ENCODE data around the gene ADAMTS18.

Gene ADAMTS18

DNA sequence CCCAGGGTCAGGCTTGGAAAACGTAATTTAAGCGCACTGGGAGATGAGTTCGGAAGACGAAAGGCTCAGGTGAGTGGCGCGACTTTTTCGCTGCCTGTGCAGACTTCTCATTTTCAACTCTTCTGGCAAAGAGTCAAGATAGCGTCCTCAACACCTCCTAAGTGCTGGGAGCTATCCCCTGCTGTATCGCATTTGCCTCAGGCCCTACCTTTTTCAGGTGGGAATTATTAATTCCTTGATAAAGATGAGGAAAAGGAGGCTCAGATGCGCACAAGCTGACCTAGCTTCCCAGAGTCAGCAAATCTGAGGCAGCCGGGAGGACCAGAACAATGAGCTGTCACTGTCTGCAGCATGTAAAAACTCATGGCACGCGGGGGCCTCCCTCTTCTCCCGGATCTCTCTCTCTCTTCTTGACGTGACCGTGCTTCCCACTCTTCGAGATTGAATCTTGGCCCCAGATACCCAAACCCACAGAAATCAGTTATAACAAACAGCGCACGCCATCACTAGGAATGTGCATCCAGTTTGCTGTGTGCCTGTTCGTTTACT, 512 bp upstream of the ADAMTS18 start:
- H3K4me3 ChIP-seq (ENCODE audit: low read depth, low read length): no peak overlapping the region
- no peak for DNase-seq (ENCODE audit: low read depth)
- TF ChIP-seq, protein P1, sequence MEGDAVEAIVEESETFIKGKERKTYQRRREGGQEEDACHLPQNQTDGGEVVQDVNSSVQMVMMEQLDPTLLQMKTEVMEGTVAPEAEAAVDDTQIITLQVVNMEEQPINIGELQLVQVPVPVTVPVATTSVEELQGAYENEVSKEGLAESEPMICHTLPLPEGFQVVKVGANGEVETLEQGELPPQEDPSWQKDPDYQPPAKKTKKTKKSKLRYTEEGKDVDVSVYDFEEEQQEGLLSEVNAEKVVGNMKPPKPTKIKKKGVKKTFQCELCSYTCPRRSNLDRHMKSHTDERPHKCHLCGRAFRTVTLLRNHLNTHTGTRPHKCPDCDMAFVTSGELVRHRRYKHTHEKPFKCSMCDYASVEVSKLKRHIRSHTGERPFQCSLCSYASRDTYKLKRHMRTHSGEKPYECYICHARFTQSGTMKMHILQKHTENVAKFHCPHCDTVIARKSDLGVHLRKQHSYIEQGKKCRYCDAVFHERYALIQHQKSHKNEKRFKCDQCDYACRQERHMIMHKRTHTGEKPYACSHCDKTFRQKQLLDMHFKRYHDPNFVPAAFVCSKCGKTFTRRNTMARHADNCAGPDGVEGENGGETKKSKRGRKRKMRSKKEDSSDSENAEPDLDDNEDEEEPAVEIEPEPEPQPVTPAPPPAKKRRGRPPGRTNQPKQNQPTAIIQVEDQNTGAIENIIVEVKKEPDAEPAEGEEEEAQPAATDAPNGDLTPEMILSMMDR (IDR thresholded peaks at IDR 0.05; ENCODE audit: control insufficient read depth, extremely low read depth, insufficient read depth): no peak

DNA sequence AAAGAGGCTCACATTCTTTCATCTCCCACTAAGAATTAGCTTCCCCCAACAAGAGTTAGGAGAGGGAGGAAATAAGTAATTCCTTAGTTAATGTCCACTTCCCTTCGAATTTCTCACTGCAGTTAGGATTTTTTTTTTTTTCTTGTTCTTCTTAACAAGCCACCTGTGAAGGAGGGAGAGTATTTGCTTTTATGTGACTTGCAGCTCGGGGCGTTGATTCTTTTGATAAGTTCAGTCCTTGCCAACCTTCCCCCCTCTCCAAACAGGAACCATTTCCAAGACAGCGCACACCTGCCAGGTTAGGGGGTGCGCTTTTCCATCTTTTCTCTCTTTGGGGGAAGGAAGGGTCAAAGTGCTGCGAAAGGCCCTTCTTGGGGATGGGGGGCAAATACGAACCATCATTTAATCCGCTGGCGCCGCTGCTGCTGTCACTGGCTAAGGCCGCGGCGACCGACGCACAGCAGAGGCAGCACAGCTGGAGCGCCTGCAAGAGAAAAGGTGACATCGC, 758 bp downstream of the ADAMTS18 start:
- TF ChIP-seq, protein P1 (IDR thresholded peaks at IDR 0.05; ENCODE audit: control insufficient read depth, extremely low read depth, insufficient read depth): no peak
- no peak for DNase-seq (ENCODE audit: low read depth)
- no peak overlapping the region for H3K4me3 ChIP-seq (ENCODE audit: low read depth, low read length)

DNA sequence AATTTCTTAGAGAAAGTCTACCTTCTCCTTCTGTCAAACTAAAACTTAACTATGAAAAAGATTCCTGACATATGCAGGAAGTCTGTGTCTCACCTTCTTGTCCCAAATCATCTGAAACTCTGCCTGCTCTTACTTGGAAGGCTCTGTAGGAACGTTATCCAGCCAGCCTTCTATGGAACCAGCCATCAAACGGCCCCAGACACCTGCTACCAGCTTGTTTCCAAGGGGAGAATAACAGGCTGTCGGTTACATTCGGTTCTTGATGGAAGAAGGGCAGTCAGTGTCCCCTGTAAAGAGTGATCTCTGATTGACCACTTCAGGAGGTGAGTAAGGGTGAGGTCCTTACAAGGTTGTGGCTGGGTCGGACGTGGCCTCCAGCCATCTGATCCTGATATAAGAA, 1.7 kb downstream of the ADAMTS18 start:
- TF ChIP-seq, protein P1 (IDR thresholded peaks at IDR 0.05; ENCODE audit: control insufficient read depth, extremely low read depth, insufficient read depth): no peak
- DNase-seq (ENCODE audit: low read depth): no peak
- H3K4me3 ChIP-seq (ENCODE audit: low read depth, low read length): no peak overlapping the region

DNA sequence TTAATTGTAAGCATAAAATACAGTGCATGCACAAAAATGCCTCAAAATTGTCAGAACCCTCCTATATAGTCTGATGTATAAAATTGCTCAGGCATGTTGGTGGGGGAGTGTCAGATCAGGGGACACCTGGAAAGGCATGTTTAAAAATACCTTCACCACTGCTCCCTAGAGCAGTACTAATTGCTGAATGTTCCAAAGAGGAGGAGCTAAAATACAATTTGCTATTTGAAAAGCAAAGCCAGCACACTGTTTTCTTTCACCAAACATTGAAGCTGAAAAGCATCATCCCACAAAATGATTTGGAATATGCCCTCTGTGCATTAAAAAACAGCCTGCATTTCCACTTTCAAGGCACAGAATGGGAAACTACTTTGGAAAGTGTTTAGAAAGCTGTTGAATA, 2.6 kb downstream of the ADAMTS18 start:
- DNase-seq (ENCODE audit: low read depth): no peak
- TF ChIP-seq, protein P1 (IDR thresholded peaks at IDR 0.05; ENCODE audit: control insufficient read depth, extremely low read depth, insufficient read depth): no peak
- no peak overlapping the region for H3K4me3 ChIP-seq (ENCODE audit: low read depth, low read length)

DNA sequence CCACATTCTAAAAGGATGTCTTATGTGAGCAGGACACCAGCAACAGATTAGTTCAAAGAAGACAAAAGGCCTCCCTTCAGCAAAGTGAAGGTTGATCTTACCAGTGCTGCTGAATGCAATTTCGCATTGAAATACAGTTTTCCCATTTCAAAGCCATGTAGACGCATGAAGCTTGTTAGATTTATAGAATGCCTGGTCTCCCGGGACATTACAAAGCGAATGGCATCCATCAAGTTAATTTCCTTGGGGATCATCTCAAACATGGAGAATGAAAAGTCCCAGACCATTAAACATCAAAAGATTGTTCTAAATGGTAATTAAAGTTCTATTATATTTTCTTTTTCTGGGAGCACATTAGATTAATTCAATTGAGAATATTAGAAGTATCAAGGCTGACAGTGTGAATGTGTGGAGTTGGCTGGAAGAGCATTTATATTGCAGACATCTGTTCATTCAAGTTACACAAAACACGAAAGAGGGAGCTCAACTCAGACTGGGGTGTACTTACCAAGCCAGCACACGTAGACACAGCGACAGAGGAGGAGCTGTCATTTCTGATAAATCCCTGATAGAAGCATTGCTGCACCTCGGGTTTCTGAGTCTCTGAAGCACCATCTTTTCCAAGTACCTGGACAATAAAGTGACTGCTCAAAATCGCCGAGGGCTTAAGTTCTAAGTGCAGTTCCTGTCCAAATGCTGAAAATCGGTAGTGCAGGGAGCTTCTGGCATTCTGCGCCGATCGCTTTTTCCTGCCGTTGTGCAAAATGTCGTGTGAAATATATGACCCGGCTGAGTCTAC, 3.8 kb downstream of the ADAMTS18 start:
- TF ChIP-seq, protein P1 (IDR thresholded peaks at IDR 0.05; ENCODE audit: control insufficient read depth, extremely low read depth, insufficient read depth): no peak
- no peak for DNase-seq (ENCODE audit: low read depth)
- no peak overlapping the region for H3K4me3 ChIP-seq (ENCODE audit: low read depth, low read length)

DNA sequence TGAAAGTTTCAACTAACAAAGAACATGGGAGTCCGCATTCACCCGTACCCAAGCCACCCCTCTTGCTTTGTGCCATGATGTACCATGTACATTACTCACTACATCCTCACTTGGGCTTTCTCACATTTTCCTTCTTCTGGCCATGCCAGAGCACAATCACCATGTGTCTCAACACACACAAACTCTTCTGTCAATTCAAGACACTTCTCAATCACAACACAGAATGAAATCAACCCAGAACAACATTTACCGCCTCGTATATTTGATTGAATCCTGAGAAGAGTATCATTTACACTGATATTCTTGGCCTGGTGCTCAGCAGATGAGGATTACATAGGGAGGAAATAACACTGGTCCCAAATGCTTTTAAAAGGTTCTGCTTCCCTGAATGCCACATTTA, 4.5 kb downstream of the ADAMTS18 start:
- TF ChIP-seq, protein P1 (IDR thresholded peaks at IDR 0.05; ENCODE audit: control insufficient read depth, extremely low read depth, insufficient read depth): no peak
- no peak overlapping the region for H3K4me3 ChIP-seq (ENCODE audit: low read depth, low read length)
- DNase-seq (ENCODE audit: low read depth): no peak

All from LNCaP clone FGC (cell line).